ENCODE results near the gene PIGO.

GRCh38 chr9:35115680-35116538 is 19.5 kb upstream of the PIGO start, which contains the start of gene ATOSB:
- peak in 1 of 7 experiments; percentile 8 for TF ChIP-seq CTCF (IDR thresholded peaks at IDR 0.05)
- TF ChIP-seq POLR2A (IDR thresholded peaks at IDR 0.05): peak; percentile 31 to 73 (median 61)

Data from body of pancreas (tissue), 4 donors.